ENCODE measurements around the gene NEURL3.
"Not testable (repeated sequence)": the region's sequence is repeated elsewhere in the genome, so short reads cannot be mapped to it uniquely, and the experiment has no call there.

The NEURL3 gene, protein sequence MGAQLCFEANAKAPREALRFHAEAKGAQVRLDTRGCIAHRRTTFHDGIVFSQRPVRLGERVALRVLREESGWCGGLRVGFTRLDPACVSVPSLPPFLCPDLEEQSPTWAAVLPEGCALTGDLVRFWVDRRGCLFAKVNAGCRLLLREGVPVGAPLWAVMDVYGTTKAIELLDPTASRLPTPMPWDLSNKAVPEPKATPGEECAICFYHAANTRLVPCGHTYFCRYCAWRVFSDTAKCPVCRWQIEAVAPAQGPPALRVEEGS

DNA sequence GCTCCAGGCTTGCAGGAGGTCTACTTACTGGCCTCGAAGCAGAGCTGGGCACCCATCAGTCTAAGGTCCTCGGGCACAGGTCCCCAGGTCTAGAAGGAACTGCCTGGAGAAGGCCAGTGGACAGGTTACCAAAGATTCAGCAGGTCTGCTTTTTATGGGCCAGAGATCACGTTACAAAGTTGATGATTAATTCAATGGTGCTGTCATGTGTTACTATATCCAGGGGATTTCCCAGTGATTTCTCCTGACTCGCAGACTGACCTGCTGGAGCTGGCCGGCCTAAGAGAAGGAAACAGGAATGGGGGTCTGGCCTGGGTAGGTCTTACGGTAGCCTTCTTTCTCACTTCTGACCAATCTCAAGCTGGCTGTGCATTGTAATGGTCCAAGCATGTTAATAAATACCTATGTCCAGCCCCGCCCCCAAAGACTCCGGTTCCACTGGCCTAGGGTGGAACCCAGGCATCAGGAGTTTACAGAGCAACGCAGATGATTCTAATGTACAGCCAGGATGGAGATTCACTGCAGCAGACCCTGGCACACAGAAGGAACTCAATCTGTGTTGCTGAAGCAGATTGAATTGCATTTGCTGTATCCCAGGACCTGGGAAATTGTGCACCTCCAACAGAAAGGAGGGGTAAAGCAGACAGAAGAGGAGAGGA is at the start of gene NEURL3:
Gene NEURL3, minus strand, starts transcription at position 127 of the 659 bp plus-strand sequence. Its CDS starts 71 bp downstream, at position 56.
- no peak for DNase-seq (ENCODE audit: low read depth in 2 of 2)

DNA sequence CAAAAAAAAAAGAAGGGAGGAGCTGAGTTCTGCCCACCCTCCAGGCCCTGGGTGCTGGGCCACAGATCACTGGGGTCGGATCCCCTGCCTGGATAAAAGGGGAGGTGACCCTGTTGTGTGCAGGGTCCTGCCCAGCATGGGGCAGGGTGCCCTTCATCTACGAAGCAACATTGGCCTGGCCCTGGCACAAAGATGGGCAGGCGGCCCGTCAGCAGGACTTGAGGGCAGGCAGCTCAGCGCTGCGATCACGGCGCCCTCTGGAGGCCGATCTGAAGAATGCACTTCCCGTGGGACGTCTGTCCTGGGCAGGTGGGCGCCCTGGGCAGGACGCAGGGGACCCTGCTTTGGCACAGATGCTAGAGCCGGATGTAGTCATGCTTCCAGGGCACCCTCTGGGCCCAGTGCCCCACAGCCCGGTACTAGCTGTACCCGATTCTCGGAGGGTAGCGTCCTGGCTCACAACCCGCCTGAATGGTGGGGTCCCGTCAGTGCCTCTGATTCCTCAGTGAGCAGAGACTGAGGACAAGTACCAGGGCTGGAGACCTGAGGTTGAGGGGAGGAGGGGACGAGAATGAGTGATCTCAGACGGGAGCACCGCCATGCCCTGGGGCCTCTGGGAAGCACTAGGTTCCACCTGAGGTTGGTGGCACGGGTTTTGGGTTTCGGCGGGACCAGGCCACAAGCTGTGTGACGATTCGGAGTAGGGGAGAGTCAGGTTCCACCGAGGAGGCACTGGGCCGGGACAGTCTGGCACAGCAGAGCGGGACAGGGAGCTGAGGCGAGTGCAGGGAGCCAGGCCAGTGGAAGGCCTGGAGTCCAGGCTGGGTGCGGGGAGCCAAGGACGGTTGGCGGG is 49.4 kb upstream of the NEURL3 start:
- DNase-seq (ENCODE audit: low read depth in 2 of 2): no peak

DNA sequence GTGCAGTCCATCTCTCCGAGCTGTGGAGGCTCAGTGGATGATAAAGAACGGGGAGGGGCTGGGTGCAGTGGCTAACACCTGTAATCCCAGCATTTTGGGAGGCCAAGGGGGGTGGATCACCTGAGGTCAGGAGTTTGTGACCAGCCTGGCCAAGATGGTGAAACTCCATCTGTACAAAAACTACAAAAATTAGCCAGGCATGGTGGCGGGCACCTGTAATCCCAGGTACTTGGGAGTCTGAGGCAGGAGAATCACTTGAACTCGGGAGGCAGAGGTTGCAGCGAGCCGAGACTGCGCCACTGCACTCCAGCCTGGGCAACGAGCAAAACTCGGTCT is 48.8 kb upstream of the NEURL3 start:
- DNase-seq (ENCODE audit: low read depth in 2 of 2): not testable (repeated sequence)

DNA sequence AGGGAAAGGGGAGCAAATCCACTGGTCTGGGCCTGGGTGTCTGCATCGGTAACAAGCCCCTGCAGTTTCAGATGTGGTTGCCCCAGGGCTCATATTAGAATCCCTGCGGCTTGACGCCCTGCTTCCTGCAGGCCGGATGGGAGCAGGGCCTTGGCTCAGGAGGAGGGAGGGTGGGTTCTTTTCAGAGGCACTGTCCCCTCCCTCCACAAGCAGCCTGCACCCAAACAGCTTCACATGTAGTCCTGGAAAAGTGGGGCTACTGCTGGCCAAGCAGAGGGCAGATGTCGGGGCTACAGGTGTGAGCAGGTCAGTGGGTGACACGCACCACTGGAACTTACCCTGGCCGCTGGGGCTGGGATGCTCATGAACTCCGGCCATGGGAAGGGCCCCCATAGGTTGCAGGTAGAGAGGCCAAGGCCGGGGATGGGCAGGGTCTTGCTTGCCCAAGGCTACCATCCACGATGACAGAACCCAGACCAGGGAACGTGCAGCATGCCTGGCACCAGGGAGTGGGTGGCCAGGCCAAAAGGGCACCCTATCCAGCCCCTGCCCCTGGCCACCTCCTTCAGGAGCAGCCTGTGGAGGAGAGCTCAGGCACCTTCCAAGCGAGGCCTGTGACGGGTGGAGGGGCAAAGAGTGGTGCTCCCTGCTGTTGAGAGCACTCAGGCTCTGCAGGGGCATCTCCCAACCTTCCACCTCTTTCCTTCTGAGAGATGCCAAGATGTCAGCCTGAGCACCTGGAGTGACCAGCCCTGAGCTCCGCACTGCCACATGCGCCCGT is 48.2 kb upstream of the NEURL3 start:
- DNase-seq (ENCODE audit: low read depth in 2 of 2): no peak

DNA sequence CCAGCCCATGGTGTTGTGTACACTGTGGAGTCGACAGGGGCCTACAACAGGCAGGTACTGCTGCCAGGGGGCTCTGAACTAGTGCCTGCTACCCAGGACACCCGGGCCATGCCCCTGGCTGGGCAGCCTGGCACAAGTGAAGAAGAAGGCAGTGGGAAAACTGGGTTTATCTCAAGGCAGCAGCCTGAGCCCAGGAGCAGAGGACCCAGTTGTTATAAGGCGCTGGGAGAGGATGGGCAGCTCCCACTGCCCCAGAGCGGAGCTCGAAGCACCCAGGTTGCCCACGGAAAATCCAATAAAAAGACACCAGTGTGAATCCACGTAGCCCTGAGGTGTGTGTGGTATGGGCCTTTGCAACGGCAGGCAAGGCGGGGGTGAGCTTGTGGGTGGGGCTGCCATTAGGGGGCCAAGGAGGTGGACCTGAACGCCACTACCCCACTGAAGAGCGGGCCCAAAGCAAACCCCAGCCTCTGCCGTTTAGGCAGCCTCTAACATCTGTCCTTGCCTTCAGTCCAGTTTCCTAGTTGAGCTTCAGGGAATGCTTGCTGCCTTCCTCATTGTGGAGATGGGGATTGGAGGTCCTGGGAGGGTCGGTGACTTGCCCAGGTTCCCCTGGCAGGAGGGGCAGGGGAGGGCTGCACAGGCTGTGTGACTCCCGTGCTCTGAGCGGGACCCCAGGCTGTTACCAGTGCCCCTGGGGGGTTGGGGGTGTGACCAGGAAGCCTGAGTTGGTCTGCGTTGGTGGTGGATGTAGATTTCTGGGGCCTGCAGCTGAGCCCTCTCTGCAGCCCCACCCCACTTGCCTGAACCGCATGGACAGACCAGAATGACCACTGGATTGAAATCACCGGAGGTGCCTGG is 47.4 kb upstream of the NEURL3 start:
- no peak for DNase-seq (ENCODE audit: low read depth in 2 of 2)

DNA sequence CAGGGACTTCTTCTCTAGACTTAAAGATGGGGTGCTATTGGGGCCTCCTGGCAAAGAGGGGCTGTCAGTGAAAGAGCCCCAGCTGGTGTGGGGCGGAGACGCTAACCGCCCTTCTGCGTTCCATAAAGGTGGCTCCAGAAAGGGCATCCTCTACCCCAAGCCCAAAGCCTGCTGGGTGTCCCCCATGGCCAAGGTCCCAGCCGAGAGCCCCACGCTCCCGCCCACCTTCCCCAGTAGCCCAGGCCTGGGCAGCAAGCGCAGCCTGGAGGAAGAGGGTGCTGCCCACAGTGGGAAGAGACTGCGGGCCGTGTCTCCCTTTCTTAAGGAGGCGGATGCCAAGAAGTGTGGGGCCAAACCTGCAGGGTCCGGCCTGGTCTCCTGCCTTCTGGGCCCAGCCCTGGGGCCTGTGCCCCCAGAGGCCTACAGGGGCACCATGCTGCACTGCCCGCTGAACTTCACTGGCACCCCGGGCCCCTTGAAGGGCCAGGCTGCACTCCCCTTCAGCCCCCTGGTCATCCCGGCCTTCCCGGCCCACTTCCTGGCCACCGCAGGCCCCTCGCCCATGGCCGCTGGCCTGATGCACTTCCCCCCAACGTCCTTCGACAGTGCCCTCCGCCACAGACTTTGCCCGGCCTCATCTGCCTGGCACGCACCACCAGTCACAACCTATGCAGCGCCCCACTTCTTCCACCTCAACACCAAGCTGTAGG is 46.6 kb upstream of the NEURL3 start:
- DNase-seq (ENCODE audit: low read depth in 2 of 2): no peak

DNA sequence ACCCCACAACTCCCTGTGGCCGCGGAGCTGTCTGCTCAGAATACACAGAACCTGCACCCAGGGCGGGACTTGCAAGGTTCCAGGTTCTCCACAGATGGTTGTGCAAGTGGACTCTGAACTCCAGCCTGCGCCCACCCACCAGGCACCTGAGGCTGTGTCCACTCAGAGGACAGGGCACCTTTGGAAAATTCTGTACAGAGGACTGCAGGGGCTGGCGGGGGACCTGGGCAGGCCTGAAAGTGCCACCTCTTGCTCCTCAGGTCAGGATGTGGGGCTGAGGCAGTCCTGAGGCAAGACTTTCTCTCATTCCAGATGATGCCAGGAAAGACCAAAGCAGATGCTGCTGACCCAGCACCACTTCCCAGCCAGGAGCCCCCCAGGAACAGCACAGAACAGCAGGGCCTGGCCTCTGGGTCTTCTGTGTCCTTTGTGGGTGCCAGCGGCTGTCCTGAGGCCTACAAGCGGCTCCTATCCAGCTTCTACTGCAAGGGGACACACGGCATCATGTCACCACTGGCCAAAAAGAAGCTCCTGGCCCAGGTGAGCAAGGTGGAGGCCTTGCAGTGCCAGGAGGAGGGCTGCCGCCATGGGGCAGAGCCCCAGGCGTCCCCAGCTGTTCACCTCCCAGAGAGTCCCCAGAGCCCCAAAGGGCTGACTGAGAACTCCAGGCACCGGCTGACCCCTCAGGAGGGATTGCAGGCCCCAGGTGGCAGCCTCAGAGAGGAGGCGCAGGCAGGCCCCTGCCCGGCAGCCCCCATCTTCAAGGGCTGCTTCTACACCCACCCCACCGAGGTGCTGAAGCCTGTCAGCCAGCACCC is 45.8 kb upstream of the NEURL3 start:
- DNase-seq (ENCODE audit: low read depth in 2 of 2): no peak

DNA sequence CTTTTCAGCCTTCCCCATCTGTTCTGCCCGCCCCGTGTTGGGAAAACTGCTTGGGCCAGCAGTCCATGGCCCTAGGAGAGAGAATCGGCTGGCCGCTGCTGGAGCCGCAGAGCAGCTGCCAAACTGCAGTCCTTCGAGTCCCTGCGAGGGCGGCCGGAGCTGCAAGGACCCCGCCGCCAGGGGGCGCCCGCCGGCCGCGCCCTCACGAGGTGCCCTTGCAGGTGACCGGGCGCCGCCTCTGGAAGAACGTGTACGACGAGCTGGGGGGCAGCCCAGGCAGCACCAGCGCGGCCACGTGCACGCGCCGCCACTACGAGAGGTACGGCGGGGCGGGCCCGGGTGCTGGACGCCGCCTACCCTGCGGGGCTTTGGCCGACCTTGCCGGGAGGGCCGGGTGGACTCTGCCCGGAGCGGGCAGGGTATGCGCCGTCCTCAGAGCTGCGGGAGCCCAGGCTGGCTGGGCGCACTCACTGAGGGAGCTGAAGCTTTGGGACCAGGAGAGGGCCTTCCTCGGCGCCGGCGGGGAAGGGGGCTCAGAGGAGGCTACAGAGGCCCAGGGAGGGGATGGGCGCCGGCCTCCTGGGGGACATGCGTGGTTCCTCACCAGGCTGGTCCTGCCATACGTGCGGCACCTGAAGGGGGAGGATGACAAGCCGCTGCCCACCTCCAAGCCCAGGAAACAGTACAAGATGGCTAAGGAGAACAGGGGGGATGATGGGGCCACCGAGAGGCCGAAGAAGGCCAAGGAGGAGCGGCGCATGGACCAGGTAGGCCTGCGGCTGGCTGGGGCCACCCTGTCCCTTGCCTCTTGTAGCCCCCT is 45.0 kb upstream of the NEURL3 start:
- DNase-seq (ENCODE audit: low read depth in 2 of 2): no peak

DNA sequence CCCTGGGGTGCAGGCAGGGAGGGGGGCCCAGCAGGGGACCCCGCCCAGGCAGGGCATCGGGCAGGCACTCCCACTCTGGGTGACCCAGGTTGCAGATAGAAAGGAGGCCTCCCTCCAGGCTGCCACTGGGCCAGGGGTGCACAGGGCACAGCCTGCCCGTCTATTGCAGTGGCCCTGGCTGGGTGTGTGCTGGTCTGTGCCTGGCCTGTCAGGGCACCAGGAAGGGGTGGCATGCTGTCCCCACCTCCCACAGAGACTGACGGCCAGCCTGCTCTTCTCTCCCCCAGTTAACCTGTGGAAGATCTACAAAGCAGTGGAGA is 44.3 kb upstream of the NEURL3 start:
- no peak for DNase-seq (ENCODE audit: low read depth in 2 of 2)

DNA sequence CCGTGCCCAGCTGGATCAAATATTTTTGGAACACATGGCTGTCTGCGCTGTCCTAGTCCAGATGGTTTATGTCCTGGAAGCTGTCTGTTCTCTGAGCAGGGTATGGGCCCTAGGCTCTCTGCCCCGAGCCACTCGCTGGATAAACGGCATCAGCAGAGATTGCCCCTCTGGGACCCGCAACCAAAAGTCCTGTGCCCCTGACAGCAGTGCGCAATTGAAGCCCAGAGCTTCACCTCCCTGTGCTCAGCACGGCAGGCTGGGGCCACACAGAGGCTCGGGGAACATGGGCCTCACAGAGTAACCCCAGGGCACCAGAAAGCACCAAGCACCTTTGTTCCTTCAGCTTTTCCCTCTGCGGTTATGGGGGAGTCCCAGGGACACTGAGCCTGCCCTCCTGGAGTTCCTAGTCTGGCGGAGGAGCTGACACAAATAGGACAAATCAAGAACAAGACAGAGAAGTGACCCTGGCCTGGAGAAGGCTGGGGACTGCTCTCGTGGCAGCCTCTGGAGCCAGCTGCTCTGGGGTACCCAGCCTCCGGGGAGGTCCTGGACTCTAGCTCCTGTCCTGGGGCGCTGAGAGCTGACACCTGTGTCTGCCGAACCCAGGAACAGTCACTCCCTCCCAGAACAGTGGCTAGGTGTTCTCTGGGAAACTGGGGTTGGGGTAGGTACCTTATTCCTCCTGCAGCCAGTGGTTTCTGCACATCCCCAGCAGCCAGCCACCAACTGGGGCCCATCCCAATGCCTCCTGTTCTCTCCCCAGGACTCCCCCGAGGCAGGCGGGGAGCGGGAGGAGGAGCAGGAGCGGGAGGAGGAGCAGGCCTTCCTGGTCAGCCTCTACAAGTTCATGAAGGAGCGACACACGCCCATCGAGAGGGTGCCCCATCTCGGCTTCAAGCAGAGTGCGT is 43.7 kb upstream of the NEURL3 start:
- no peak for DNase-seq (ENCODE audit: low read depth in 2 of 2)

DNA sequence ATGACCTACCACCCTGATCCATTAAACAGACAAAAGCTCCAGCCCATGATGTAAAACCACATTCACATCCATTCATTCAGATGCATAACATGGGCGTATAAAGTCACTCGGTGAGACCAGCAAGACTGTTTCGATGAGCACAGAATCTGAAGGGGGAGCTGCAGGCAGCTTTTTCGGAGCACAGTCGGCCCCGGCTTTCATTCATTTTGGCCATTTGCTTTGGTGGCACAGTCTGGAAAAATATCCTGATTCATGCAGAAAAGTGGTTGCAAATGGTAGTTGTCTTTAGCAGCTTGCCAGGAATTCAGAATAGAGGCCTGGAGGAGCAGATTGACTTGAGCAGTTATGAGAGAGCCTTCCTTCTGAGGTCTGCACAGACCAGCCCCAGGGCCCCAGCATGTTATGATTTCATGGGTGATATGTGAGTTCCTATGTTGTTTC is 42.6 kb upstream of the NEURL3 start:
- DNase-seq (ENCODE audit: low read depth in 2 of 2): no peak

DNA sequence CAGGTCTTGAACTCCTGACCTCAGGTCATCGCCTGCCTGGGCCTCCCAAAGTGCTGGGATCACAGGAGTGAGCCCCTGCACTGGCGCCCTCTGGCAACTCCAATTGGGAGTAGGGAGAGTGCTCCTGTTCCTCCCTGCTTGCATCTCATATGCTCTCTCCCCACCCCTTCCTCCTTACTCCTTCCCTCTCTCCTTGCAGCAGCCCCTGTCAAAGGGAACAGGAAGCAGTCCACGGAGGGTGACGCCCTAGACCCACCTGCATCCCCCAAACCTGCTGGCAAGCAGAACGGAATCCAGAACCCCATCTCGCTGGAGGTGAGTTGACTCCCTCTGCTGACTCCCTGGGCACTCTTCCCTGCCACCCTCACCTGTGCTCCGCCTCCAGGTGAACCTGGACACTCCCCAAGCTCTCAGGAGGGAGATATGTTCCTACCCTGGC is 42.1 kb upstream of the NEURL3 start:
- no peak for DNase-seq (ENCODE audit: low read depth in 2 of 2)

DNA sequence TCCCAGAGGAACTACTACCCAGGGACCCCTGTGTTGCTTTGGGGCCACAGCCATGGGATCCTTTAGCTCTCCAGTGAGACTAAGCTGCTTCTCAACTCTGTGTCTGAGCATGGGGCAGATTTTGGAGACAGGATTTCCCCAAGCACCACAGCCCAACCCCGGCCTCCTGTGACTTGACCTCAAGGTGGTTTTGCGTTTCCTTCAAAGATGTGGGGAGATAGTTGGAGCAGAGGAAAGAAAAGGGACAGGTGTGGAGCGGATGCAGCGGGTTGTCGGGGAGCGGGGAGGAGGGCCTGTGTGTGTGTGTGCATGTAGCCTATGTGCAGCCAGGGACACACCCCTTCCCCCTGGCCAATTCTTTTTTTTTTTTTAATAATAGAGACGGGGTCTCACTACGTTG is 41.6 kb upstream of the NEURL3 start:
- no peak for DNase-seq (ENCODE audit: low read depth in 2 of 2)

DNA sequence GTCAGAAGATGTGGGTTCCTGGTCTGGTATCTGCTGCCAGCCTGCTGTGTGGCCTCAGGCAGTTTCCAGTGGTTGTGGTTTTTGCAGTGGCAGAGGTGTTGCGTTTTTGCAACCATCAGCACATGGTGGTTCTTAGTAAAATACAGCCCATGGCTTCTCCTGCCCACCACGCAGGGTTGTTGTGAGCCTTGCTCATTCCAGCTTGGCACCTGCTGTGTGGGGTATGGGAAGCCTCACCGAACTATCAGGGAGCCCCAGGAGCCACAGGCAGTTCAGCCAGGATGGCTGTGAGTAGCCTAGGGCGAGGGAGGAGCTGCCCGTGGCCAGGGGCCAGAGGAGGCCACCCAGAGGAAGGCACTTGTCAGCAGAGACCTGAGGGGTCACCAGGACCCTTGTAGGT is 41.2 kb upstream of the NEURL3 start:
- no peak for DNase-seq (ENCODE audit: low read depth in 2 of 2)

DNA sequence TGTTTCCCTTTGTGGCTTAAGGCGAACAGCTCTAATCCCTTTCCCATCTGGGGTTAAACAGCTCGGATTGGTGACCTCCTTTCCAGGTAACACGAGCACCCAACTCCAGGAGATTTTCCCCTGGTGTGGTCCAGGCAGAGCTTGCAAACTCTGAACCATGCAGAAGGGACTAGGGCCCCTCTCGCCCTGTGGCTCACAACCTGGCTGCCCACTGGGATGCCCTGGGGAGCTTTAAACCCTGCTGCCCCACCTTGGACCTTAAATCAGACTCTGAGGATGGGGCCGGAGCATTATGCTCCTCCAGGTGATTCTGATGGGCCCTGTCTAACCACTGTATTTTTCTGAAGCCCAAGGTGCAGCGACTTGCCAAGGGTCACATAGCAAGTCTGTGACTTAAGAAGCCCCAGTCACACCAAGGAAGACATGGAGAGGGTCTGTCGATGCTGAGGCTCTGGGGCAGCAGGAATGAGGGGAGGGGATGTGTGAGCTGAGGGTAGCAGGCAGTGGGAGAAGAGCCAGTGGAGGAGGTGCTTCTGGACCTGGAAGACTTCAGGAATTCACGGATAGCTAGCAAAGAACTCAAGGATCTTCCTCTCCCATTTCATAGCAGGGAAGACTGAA is 37.3 kb upstream of the NEURL3 start:
- DNase-seq (ENCODE audit: low read depth in 2 of 2): no peak

DNA sequence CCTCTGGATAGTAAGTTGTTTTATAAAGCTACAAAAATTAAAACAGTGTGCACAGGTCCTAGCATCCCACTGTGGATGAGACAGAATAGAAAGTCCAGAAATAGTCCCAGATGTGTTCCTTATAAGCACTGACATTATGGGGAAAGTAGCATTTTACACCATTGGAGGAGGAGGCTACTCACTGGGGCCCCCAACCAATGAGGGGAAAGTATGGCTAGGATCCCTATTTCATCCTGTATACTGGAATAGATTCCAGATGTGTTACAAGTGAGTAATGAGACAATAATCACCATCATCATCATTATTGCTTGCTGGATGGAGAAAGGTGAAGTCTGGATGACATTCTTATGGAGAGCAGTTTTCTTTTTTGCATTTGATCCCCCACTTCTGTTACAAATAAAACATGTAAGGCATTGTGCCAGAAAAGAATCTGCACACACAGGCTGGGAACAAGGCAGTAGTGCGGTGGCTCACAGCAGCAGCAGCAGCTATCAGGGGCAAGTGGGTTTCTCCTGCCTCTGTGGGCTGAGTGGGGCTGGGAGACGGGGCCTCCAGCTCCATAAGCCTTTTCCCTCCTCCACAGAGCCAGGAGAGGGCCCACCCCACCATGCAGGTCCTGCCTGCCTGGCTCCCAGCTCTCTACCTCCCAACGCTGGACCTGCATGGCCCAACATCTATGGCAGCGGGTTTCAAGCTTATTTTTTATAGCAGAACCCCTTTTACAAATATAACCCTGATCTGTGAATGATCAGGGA is 36.4 kb upstream of the NEURL3 start:
- peak; percentile 90 to 92 for DNase-seq (ENCODE audit: low read depth in 2 of 2)

Measured in fibroblast of skin of left quadriceps (primary cell).